GM12878 (cell line): ENCODE results near the gene RAC2. TPM values are rescaled to one million over a fixed set of nuclear protein-coding genes. Genes with fewer than 3 reads are reported as not detected.

Experiments
- ATAC-seq: fragments of 200-7000 bp; cut with Tn5 transposase; 3 replicates; pipeline ENCODE4 v1.9.1; 2020; ENCODE audit warnings: mild to moderate bottlenecking, moderate library complexity
- BruUV-seq: library from RNA; stranded (reverse); fragments of 400-500 nt; replicated peaks from 2 replicates; lab custom pipeline; 2021; lab: Mats Ljungman, UMichigan
- CTCF ChIA-PET: fragments of 300-600 bp; sonication (Branson Sonifier 250); formaldehyde crosslinking; extraction: SDS; loops from one replicate; lab custom pipeline; 2021; ENCODE audit warnings: inconsistent platforms; lab: Yijun Ruan, JAX
- POLR2A ChIA-PET: fragments of 350-600 bp; formaldehyde crosslinking; extraction: SDS; loops from one replicate; lab custom pipeline; 2021; ENCODE audit warnings: inconsistent platforms; lab: Charles Lee
- RAD21 ChIA-PET: fragments of 300-600 bp; sonication (Branson Sonifier 250); formaldehyde crosslinking; loops from one replicate; lab custom pipeline; 2023; ENCODE audit warnings: antibody characterized with exemption; ENCODE audit not compliant: unreplicated experiment; lab: Charles Lee
- SMC1A ChIA-PET: fragments of 300-600 bp; sonication (Branson Sonifier 250); formaldehyde crosslinking; loops from one replicate; lab custom pipeline; 2023; ENCODE audit not compliant: unreplicated experiment, uncharacterized antibody; lab: Charles Lee
- DNase-seq: peaks from one replicate; pipeline ENCODE4 v3.0.0-alpha.2; 2011; ENCODE audit warnings: low read depth, low spot score
- FAIRE-seq: peaks from 3 replicates; lab custom pipeline; 2011; peaks lifted over from hg19 to GRCh38; lab: Jason Lieb, UNC
- H2AFZ ChIP-seq: 2 replicates; pipeline ENCODE4 v1.6.0; 2011; ENCODE audit warnings: low read depth, low read length, control low read depth; ENCODE audit not compliant: control insufficient read depth
- H3K27ac ChIP-seq: 2 replicates; pipeline ENCODE4 v1.5.1; 2011; ENCODE audit warnings: control low read depth; ENCODE audit not compliant: control insufficient read depth, insufficient read depth
- H3K27me3 ChIP-seq, 2 experiments: replicated peaks in 1 of 2; 2 replicates each; pipeline versions ENCODE4 v1.6.0 to v1.6.1; 2011; ENCODE audit warnings: low read length in 1 of 2; ENCODE audit not compliant: control insufficient read depth in 2 of 2, insufficient read depth in 2 of 2
- H3K36me3 ChIP-seq, 2 experiments: 2 replicates each; pipeline ENCODE4 v1.5.1; 2011; ENCODE audit warnings: low read length in 1 of 2; ENCODE audit not compliant: control insufficient read depth in 2 of 2, insufficient read depth in 2 of 2
- H3K4me1 ChIP-seq: 2 replicates; pipeline ENCODE4 v1.6.1; 2011; ENCODE audit warnings: mild to moderate bottlenecking, low read length, moderate library complexity, mixed read lengths; ENCODE audit not compliant: control insufficient read depth, insufficient read depth
- H3K4me2 ChIP-seq: 2 replicates; pipeline ENCODE4 v1.6.0; 2011; ENCODE audit warnings: control low read depth; ENCODE audit not compliant: control insufficient read depth, insufficient read depth
- H3K4me3 ChIP-seq: fragments of 200-600 bp; sonication (generic); 2 replicates; pipeline ENCODE4 v1.5.1; 2016
- H3K79me2 ChIP-seq: 2 replicates; pipeline ENCODE4 v1.6.0; 2011; ENCODE audit warnings: low read length; ENCODE audit not compliant: control insufficient read depth, insufficient read depth
- H3K9ac ChIP-seq: 2 replicates; pipeline ENCODE4 v1.8.0; 2011; ENCODE audit warnings: low read length, control low read depth, mixed read lengths; ENCODE audit not compliant: control insufficient read depth, insufficient read depth
- H3K9me3 ChIP-seq: replicated peaks from 3 replicates; pipeline ENCODE4 v1.5.1; 2011; ENCODE audit warnings: mild to moderate bottlenecking, low read length; ENCODE audit not compliant: control insufficient read depth, insufficient read depth
- H4K20me1 ChIP-seq: 2 replicates; pipeline ENCODE4 v1.6.0; 2011; ENCODE audit not compliant: control insufficient read depth, insufficient read depth
- EP300 ChIP-seq, 2 experiments: fragments of 150-350 bp in 1 of 2; IDR thresholded peaks; 2 replicates each; pipeline ENCODE4 v1.6.1; 2011 to 2012; ENCODE audit warnings: low read depth in 2 of 2, low read length in 2 of 2, borderline replicate concordance in 1 of 2, improper control_type of control experiment in 1 of 2, inconsistent platforms in 1 of 2; ENCODE audit not compliant: control insufficient read depth in 1 of 2
- ETV6 ChIP-seq, 2 experiments: fragments of 450-650 bp in 1 of 2; IDR thresholded peaks in 1 of 2; conservative IDR thresholded peaks in 1 of 2; 2 replicates each; pipeline ENCODE4 v1.6.1; 2014; ENCODE audit warnings: antibody characterized with exemption in 1 of 2, borderline replicate concordance in 1 of 2, low read depth in 1 of 2, mild to moderate bottlenecking in 1 of 2, moderate library complexity in 1 of 2
- IRF4 ChIP-seq: IDR thresholded peaks from 2 replicates; pipeline ENCODE4 v1.6.1; 2011; ENCODE audit warnings: low read depth, low read length
- NR2C2 ChIP-seq: IDR thresholded peaks from 2 replicates; pipeline ENCODE4 v1.6.1; 2011; ENCODE audit warnings: borderline replicate concordance, low read depth; ENCODE audit not compliant: control insufficient read depth, insufficient read length
- SIN3A ChIP-seq: IDR thresholded peaks from 2 replicates; pipeline ENCODE4 v1.6.1; 2012; ENCODE audit warnings: low read depth, low read length, improper control_type of control experiment
- SPI1 ChIP-seq: IDR thresholded peaks from 2 replicates; pipeline ENCODE4 v1.6.1; 2011; ENCODE audit warnings: low read depth, mild to moderate bottlenecking, low read length, moderate library complexity, borderline replicate concordance; ENCODE audit not compliant: insufficient read depth
- TBL1XR1 ChIP-seq: IDR thresholded peaks from 2 replicates; pipeline ENCODE4 v1.6.1; 2012; ENCODE audit warnings: low read depth, low read length, improper control_type of control experiment
- YY1 ChIP-seq: IDR thresholded peaks from 2 replicates; pipeline ENCODE4 v1.6.1; 2011; ENCODE audit warnings: low read depth, mild to moderate bottlenecking, low read length
- ZBTB4 ChIP-seq: fragments of 450-650 bp; formaldehyde crosslinking; IDR thresholded peaks from 2 replicates; pipeline ENCODE4 v1.4.0; 2022; ENCODE audit warnings: mild to moderate bottlenecking, moderate library complexity
- WGBS: methylation state at CpG from one replicate; pipeline ENCODE4 v1.1.6; 2016; ENCODE audit warnings: low lambda C conversion rate; ENCODE audit not compliant: insufficient replicate concordance, insufficient coverage; ENCODE audit errors: missing lambda C conversion rate; 5-methylcytosine and 5-hydroxymethylcytosine counted together
- in situ Hi-C: fragments of 300-500 bp; cut with MboI; formaldehyde crosslinking; loops from 9 replicates; pipeline ENCODE4 v1.14.3; 2018; ENCODE audit warnings: mixed read lengths
- intact Hi-C: fragments of 100-400 bp; cut with micrococcal nuclease; formaldehyde crosslinking; loops from one replicate; pipeline ENCODE4 v1.14.2; 2022; ENCODE audit not compliant: unreplicated experiment
- polyA plus RNA-seq, 11 experiments: library from polyadenylated mRNA; depleted of rRNA in 4 of 11; unstranded in 6 of 11; stranded (reverse) in 5 of 11; fragments of >200 nt; fragmentation: Nextera tagmentation in 4 of 11; fragmentation: Illumina TruSeq in 1 of 11; extraction: Ambion mirVana in 4 of 11; extraction: Trizol in 1 of 11; gene quantifications; 1 replicate in 1 of 11; 2 replicates in 10 of 11; pipeline versions ENCODE4 v1.2.1 to v1.2.3, GENCODE V29; 2011 to 2016; ENCODE audit warnings: inconsistent platforms in 2 of 11, missing spikeins in 2 of 11, low read depth in 1 of 11
- total RNA-seq, 4 experiments: library from RNA; depleted of rRNA in 3 of 4; stranded (reverse); fragments of >200 nt in 3 of 4; fragmentation: Illumina TruSeq in 1 of 4; extraction: Trizol in 1 of 4; gene quantifications; 2 replicates each; pipeline versions ENCODE4 v1.2.1 to v1.2.3, GENCODE V29; 2013 to 2021
- TF ChIP-seq, protein P1 (sequence below): fragments of 450-650 bp; IDR thresholded peaks from 2 replicates; pipeline ENCODE4 v1.6.1; 2017; ENCODE audit warnings: low read depth, mild to moderate bottlenecking, moderate library complexity

The RAC2 gene
- total and polyA plus RNA-seq, 10 of the 15 experiments (the other 5 are each of a cell fraction or from before 2014, with no cell fraction given): 102 to 386 (median 304) TPM

- Histone ChIP-seq H3K4me2 (no peak overlapping the region), H3K4me3 (no peak overlapping the region), H3K79me2 (no peaks in the 10 kb centered on the region), H3K36me3 (no peaks in the 10 kb centered on the region), H4K20me1 (no peaks in the 10 kb centered on the region), H3K27me3 (no peaks in the 10 kb centered on the region), H3K9ac (no peak overlapping the region), H2AFZ (no peak overlapping the region), H3K4me1 (no peaks in the 10 kb centered on the region), H3K27ac (no peak overlapping the region), H3K9me3 (no peaks in the 10 kb centered on the region)
- FAIRE-seq (no peak), ATAC-seq (no peak), DNase-seq (no peak)
- intact Hi-C loops: no loop called here
- WGBS: 72% methylated on average over 12 of the region's 12 CpGs
- ChIA-PET CTCF (interaction anchor here (0.8 to 1.7 kb wide), 4 partner anchors 16 to 181 kb away, joined by 3 to 7 read pairs (median 3); no protein-coding TSS in a partner anchor), SMC1A (interaction anchor here (0.7 to 1.7 kb wide), 5 partner anchors 9 to 140 kb away, joined by 3 to 7 read pairs (median 4); no protein-coding TSS in a partner anchor), RAD21 (interaction anchor here (1.5 kb wide), 2 partner anchors 21 to 138 kb away, joined by 3 to 6 read pairs; no protein-coding TSS in a partner anchor), POLR2A (interaction anchor here (1.8 kb wide), 1 partner anchor 10 kb away, joined by 5 read pairs; no protein-coding TSS in a partner anchor)
- TF ChIP-seq, protein P1, sequence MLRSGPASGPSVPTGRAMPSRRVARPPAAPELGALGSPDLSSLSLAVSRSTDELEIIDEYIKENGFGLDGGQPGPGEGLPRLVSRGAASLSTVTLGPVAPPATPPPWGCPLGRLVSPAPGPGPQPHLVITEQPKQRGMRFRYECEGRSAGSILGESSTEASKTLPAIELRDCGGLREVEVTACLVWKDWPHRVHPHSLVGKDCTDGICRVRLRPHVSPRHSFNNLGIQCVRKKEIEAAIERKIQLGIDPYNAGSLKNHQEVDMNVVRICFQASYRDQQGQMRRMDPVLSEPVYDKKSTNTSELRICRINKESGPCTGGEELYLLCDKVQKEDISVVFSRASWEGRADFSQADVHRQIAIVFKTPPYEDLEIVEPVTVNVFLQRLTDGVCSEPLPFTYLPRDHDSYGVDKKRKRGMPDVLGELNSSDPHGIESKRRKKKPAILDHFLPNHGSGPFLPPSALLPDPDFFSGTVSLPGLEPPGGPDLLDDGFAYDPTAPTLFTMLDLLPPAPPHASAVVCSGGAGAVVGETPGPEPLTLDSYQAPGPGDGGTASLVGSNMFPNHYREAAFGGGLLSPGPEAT: no peak
- TF ChIP-seq TBL1XR1 (no peak), ZBTB4 (no peak), NR2C2 (no peak), YY1 (no peak), SPI1 (no peak), SIN3A (no peak), EP300 (IDR thresholded peaks at IDR 0.05; ENCODE audit: borderline replicate concordance in 1 of 2, control insufficient read depth in 1 of 2, low read depth in 2 of 2, low read length in 2 of 2) (no peak), ETV6 (conservative IDR thresholded peaks at IDR 0.05 in 1 of 2, IDR thresholded peaks at IDR 0.05 in 1 of 2; ENCODE audit: borderline replicate concordance in 1 of 2, low read depth in 1 of 2) (no peak), IRF4 (no peak)
- in situ Hi-C loops: no loop called here
- no TSS peak for BruUV-seq
These were observed 59.7 kb downstream of the RAC2 start for GRCh38 chr22:37184380-37184755.
